IMR-90 (cell line): ENCODE results near the gene CLDN9. TPM values are rescaled to one million over a fixed set of nuclear protein-coding genes. Genes with fewer than 3 reads are reported as not detected.

ENCODE experiments used
- ATAC-seq: fragments of 200-7000 bp; cut with Tn5 transposase; 2 replicates; pipeline ENCODE4 v1.9.1; 2020; ENCODE audit warnings: low read depth, mild to moderate bottlenecking, moderate library complexity
- BruUV-seq: library from RNA; stranded (reverse); fragments of 400-500 nt; replicated peaks from 2 replicates; lab custom pipeline; 2021; lab: Mats Ljungman, UMichigan
- CTCF ChIA-PET: fragments of 300-600 bp; formaldehyde crosslinking; extraction: SDS; loops from one replicate; lab custom pipeline; 2021; ENCODE audit warnings: antibody characterized with exemption; lab: Yijun Ruan, JAX
- POLR2A ChIA-PET: fragments of 300-600 bp; sonication (Branson Sonifier 250); formaldehyde crosslinking; loops from one replicate; lab custom pipeline; 2022; ENCODE audit warnings: antibody characterized with exemption; ENCODE audit not compliant: unreplicated experiment; lab: Charles Lee
- DNase-seq: peaks from one replicate; pipeline ENCODE4 v3.0.0; 2013
- H2AFZ ChIP-seq: replicated peaks from 2 replicates; pipeline ENCODE3; 2013; ENCODE audit warnings: low read length, mild to moderate bottlenecking; ENCODE audit not compliant: poor library complexity
- H2AK5ac ChIP-seq: 2 replicates; pipeline ENCODE4 v1.6.1; 2013; ENCODE audit warnings: low read depth, low read length, inconsistent platforms
- H2AK9ac ChIP-seq: replicated peaks from 2 replicates; pipeline ENCODE3; 2013; ENCODE audit warnings: mild to moderate bottlenecking, low read depth, low read length, moderate library complexity; ENCODE audit not compliant: poor library complexity
- H2BK120ac ChIP-seq: 2 replicates; pipeline ENCODE4 v1.6.1; 2013; ENCODE audit warnings: low read depth, low read length, inconsistent platforms
- H2BK15ac ChIP-seq: 3 replicates; pipeline ENCODE4 v1.6.1; 2013; ENCODE audit warnings: low read depth, low read length, inconsistent platforms
- H2BK20ac ChIP-seq: 2 replicates; pipeline ENCODE4 v1.6.1; 2013; ENCODE audit warnings: low read depth, mild to moderate bottlenecking, inconsistent platforms, low read length, moderate library complexity
- H2BK5ac ChIP-seq: 2 replicates; pipeline ENCODE4 v1.6.1; 2013; ENCODE audit warnings: mild to moderate bottlenecking, low read depth, low read length, inconsistent platforms; ENCODE audit not compliant: poor library complexity, severe bottlenecking
- H3K14ac ChIP-seq: replicated peaks from 2 replicates; pipeline ENCODE4 v1.6.1; 2013; ENCODE audit warnings: low read depth, low read length, inconsistent platforms
- H3K18ac ChIP-seq: 2 replicates; pipeline ENCODE4 v1.6.1; 2013; ENCODE audit warnings: low read depth, low read length, control low read depth
- H3K23ac ChIP-seq: 2 replicates; pipeline ENCODE4 v1.6.1; 2013; ENCODE audit warnings: low read depth, low read length, inconsistent platforms
- H3K27ac ChIP-seq: 2 replicates; pipeline ENCODE4 v1.5.1; 2013; ENCODE audit warnings: mild to moderate bottlenecking, control low read depth, low read length; ENCODE audit not compliant: insufficient read depth
- H3K27me3 ChIP-seq: 2 replicates; pipeline ENCODE4 v1.6.1; 2013; ENCODE audit warnings: low read length; ENCODE audit not compliant: control insufficient read depth, insufficient read depth
- H3K36me3 ChIP-seq: 2 replicates; pipeline ENCODE4 v1.6.1; 2013; ENCODE audit warnings: low read length, mixed read lengths; ENCODE audit not compliant: control insufficient read depth, insufficient read depth
- H3K4ac ChIP-seq: 2 replicates; pipeline ENCODE4 v1.6.1; 2013; ENCODE audit warnings: low read depth, low read length, inconsistent platforms
- H3K4me1 ChIP-seq: 2 replicates; pipeline ENCODE4 v1.6.1; 2013; ENCODE audit warnings: low read length, mixed read lengths; ENCODE audit not compliant: control insufficient read depth, insufficient read depth
- H3K4me2 ChIP-seq: 2 replicates; pipeline ENCODE4 v1.6.1; 2013; ENCODE audit warnings: low read depth, mild to moderate bottlenecking, control low read depth, low read length, moderate library complexity
- H3K4me3 ChIP-seq: 2 replicates; pipeline ENCODE4 v1.5.1; 2013; ENCODE audit warnings: low read depth, mild to moderate bottlenecking, control low read depth, low read length, moderate library complexity; ENCODE audit not compliant: insufficient read depth
- H3K56ac ChIP-seq: 2 replicates; pipeline ENCODE4 v1.6.1; 2013; ENCODE audit warnings: low read length, inconsistent platforms; ENCODE audit not compliant: insufficient read depth; ENCODE audit errors: extremely low read depth
- H3K79me1 ChIP-seq, 2 experiments: 2 replicates each; pipeline ENCODE4 v1.6.1; 2013; ENCODE audit warnings: low read length in 2 of 2, inconsistent platforms in 1 of 2, low read depth in 1 of 2
- H3K9ac ChIP-seq: 2 replicates; pipeline ENCODE4 v1.6.1; 2013; ENCODE audit warnings: low read depth, low read length, control low read depth
- H3K9me1 ChIP-seq: 2 replicates; pipeline ENCODE4 v1.6.1; 2013; ENCODE audit warnings: low read length, inconsistent platforms; ENCODE audit not compliant: insufficient read depth
- H3K9me3 ChIP-seq: 2 replicates; pipeline ENCODE4 v1.6.1; 2013; ENCODE audit warnings: low read length; ENCODE audit not compliant: control insufficient read depth, insufficient read depth
- H4K20me1 ChIP-seq: 2 replicates; pipeline ENCODE4 v1.6.1; 2013; ENCODE audit warnings: low read length, inconsistent platforms; ENCODE audit not compliant: insufficient read depth
- H4K5ac ChIP-seq: 2 replicates; pipeline ENCODE4 v1.6.1; 2013; ENCODE audit warnings: mild to moderate bottlenecking, low read depth, low read length, control low read depth
- H4K8ac ChIP-seq, 2 experiments: 2 replicates each; pipeline ENCODE4 v1.6.1; 2013; ENCODE audit warnings: low read depth in 2 of 2, low read length in 2 of 2, control low read depth in 1 of 2, inconsistent platforms in 1 of 2
- H4K91ac ChIP-seq: 2 replicates; pipeline ENCODE4 v1.6.1; 2013; ENCODE audit warnings: low read depth, low read length, inconsistent platforms; ENCODE audit not compliant: insufficient read depth
- CEBPB ChIP-seq: IDR thresholded peaks from 2 replicates; pipeline ENCODE4 v1.6.1; 2012; ENCODE audit warnings: low read depth, low read length, improper control_type of control experiment
- CTCF ChIP-seq: conservative IDR thresholded peaks from 2 replicates; pipeline ENCODE4 v1.5.1; 2012; ENCODE audit warnings: mild to moderate bottlenecking, low read depth, low read length, improper control_type of control experiment
- ELK1 ChIP-seq: fragments of 150-350 bp; IDR thresholded peaks from 2 replicates; pipeline ENCODE4 v1.6.1; 2016; ENCODE audit warnings: low read depth, mild to moderate bottlenecking, low read length, moderate library complexity, borderline replicate concordance
- MAFK ChIP-seq: IDR thresholded peaks from 2 replicates; pipeline ENCODE4 v1.6.1; 2012; ENCODE audit warnings: low read depth, low read length, improper control_type of control experiment
- MAZ ChIP-seq: IDR thresholded peaks from 2 replicates; pipeline ENCODE4 v1.6.1; 2012; ENCODE audit warnings: low read depth, mild to moderate bottlenecking, low read length, improper control_type of control experiment, moderate library complexity, borderline replicate concordance
- MXI1 ChIP-seq: IDR thresholded peaks from 2 replicates; pipeline ENCODE4 v1.6.1; 2012; ENCODE audit warnings: low read depth, mild to moderate bottlenecking, low read length, moderate library complexity, borderline replicate concordance
- RAD21 ChIP-seq: IDR thresholded peaks from 2 replicates; pipeline ENCODE4 v1.6.1; 2012; ENCODE audit warnings: low read length, improper control_type of control experiment
- RCOR1 ChIP-seq: IDR thresholded peaks from 2 replicates; pipeline ENCODE4 v1.6.1; 2012; ENCODE audit warnings: mild to moderate bottlenecking, low read length, improper control_type of control experiment; ENCODE audit not compliant: insufficient replicate concordance
- RFX5 ChIP-seq: IDR thresholded peaks from 2 replicates; pipeline ENCODE4 v1.8.0; 2012; ENCODE audit warnings: low read depth, mild to moderate bottlenecking, low read length, moderate library complexity
- SMC3 ChIP-seq: fragments of 150-350 bp; IDR thresholded peaks from 2 replicates; pipeline ENCODE4 v1.6.1; 2016; ENCODE audit warnings: low read depth, mild to moderate bottlenecking, antibody characterized with exemption, low read length, moderate library complexity
- USF2 ChIP-seq: fragments of 150-350 bp; IDR thresholded peaks from 2 replicates; pipeline ENCODE4 v1.6.1; 2017; ENCODE audit warnings: mild to moderate bottlenecking, antibody characterized with exemption, low read length, low read depth
- WGBS, 2 experiments: methylation state at CpG; one replicate each; pipeline versions ENCODE4 v1.1.5 to v1.1.7; 2013; ENCODE audit warnings: missing lambda C conversion rate in 2 of 2; ENCODE audit not compliant: insufficient read length in 1 of 2; ENCODE audit errors: extremely low coverage in 2 of 2; 5-methylcytosine and 5-hydroxymethylcytosine counted together
- dilution Hi-C: fragments of 300-500 bp; cut with HindIII; formaldehyde crosslinking; loops from one replicate; pipeline ENCODE4 v1.14.3; 2018; ENCODE audit warnings: low sequenced_read_pairs; ENCODE audit not compliant: unreplicated experiment
- in situ Hi-C: fragments of 300-500 bp; cut with MboI; formaldehyde crosslinking; loops from 3 replicates; pipeline ENCODE4 v1.14.3; 2019; ENCODE audit warnings: low sequenced_read_pairs, inconsistent platforms, mixed read lengths
- intact Hi-C: fragments of 100-400 bp; cut with micrococcal nuclease; formaldehyde crosslinking; loops from 2 replicates; pipeline ENCODE4 v1.10.0; 2022
- polyA plus RNA-seq, 3 experiments: library from polyadenylated mRNA; depleted of rRNA; stranded (reverse); fragments of >200 nt; gene quantifications; 2 replicates each; pipeline ENCODE4 v1.2.3, GENCODE V29; 2012; ENCODE audit warnings: low replicate concordance in 1 of 3
- total RNA-seq: library from RNA; depleted of rRNA; stranded (reverse); fragments of >200 nt; gene quantifications from 2 replicates; pipeline ENCODE4 v1.2.3, GENCODE V29; 2012

Gene CLDN9
- total and polyA plus RNA-seq, 2 of the 4 experiments (the other 2 are of a cell fraction), result 0.05 TPM; not detected in 1

- no peak for TF ChIP-seq ELK1
These were observed 9.0 kb upstream of the CLDN9 start (continued) for GRCh38 chr16:3003582-3004270.

GRCh38 chr16:3004319-3004718, 8.4 kb upstream of the CLDN9 start:
- POLR2A ChIA-PET, result no interaction called here
- peak overlapping the region; percentile 19; the same call in 1 of the 2 replicates for H3K4me3 ChIP-seq
- WGBS, 2 experiments, result 1% methylated on average over 34 of the region's 67 CpGs; no CpG with 5 or more reads in 1 of the 2 experiments
- TF ChIP-seq MAZ, result no peak
- TF ChIP-seq CTCF, result no peak
- TF ChIP-seq RCOR1, result no peak
- TF ChIP-seq RAD21, result no peak
- TF ChIP-seq USF2, result no peak
- no peak for TF ChIP-seq MAFK
- TF ChIP-seq MXI1, result no peak
- TF ChIP-seq RFX5, result no peak
- TF ChIP-seq CEBPB, result no peak
- TF ChIP-seq SMC3, result no peak

More at GRCh38 chr16:3004319-3004718, 8.4 kb upstream of the CLDN9 start:
- H4K20me1 ChIP-seq, result no peaks in the 10 kb centered on the region
- no peak overlapping the region for H2BK5ac ChIP-seq
- no peak overlapping the region for H3K14ac ChIP-seq
- no peak overlapping the region for H2BK120ac ChIP-seq
- no TSS peak for BruUV-seq
- H2AFZ ChIP-seq, result peak overlapping the region; percentile 77
- H4K8ac ChIP-seq, result no peak overlapping the region
- H3K27ac ChIP-seq, result no peak overlapping the region
- H2BK15ac ChIP-seq, result no peak overlapping the region
- no peak overlapping the region for H2AK9ac ChIP-seq
- H3K9me1 ChIP-seq, result no peaks in the 10 kb centered on the region
- no peak for DNase-seq
- no peak overlapping the region for H3K56ac ChIP-seq
- intact Hi-C loops (no loop called here), dilution Hi-C loops (no loop called here), in situ Hi-C loops (no loop called here)
- H3K4me2 ChIP-seq, result no peak overlapping the region
- H3K23ac ChIP-seq, result no peak overlapping the region
- H3K27me3 ChIP-seq, result peaks cover 36% of the 10 kb centered on the region
- no peak overlapping the region for H3K9ac ChIP-seq
- no peaks in the 10 kb centered on the region for H3K4me1 ChIP-seq
- H2AK5ac ChIP-seq, result no peak overlapping the region
- peak; percentile 36 for ATAC-seq
- no peaks in the 10 kb centered on the region for H3K79me1 ChIP-seq
- no peak overlapping the region for H3K18ac ChIP-seq
- no peak overlapping the region for H4K5ac ChIP-seq
- H3K9me3 ChIP-seq, result no peaks in the 10 kb centered on the region
- CTCF ChIA-PET, result interaction anchor here (0.6 to 1.3 kb wide), 8 partner anchors 8 to 94 kb away, joined by 3 to 12 read pairs (median 4); no protein-coding TSS in a partner anchor
- H2BK20ac ChIP-seq, result no peak overlapping the region
- no peak overlapping the region for H4K91ac ChIP-seq
- H3K36me3 ChIP-seq, result no peaks in the 10 kb centered on the region
- no peak overlapping the region for H3K4ac ChIP-seq
